KOPT-K1 (cell line): ENCODE data around the gene UBE2J2.

Source experiments
- H3K27ac ChIP-seq: fragments of 200-600 bp; sonication (generic); 2 replicates; pipeline ENCODE4 v1.5.1; 2016; ENCODE audit warnings: antibody characterized with exemption, mild to moderate bottlenecking, low read depth, low read length; ENCODE audit not compliant: poor library complexity, severe bottlenecking
- H3K36me3 ChIP-seq: fragments of 200-600 bp; sonication (generic); 2 replicates; pipeline ENCODE4 v1.5.1; 2017; ENCODE audit warnings: antibody characterized with exemption, mild to moderate bottlenecking, low read length, moderate library complexity; ENCODE audit not compliant: insufficient read depth
- H3K9me3 ChIP-seq: fragments of 200-600 bp; sonication (generic); 2 replicates; pipeline ENCODE4 v1.5.1; 2017; ENCODE audit warnings: antibody characterized with exemption, low read length, mild to moderate bottlenecking; ENCODE audit not compliant: insufficient read depth, poor library complexity, severe bottlenecking

Gene UBE2J2

GRCh38 chr1:1206966-1207531 is 66.6 kb downstream of the UBE2J2 start:
- Histone ChIP-seq H3K27ac (no peak overlapping the region), H3K9me3 (no peaks in the 10 kb centered on the region), H3K36me3 (no peaks in the 10 kb centered on the region)

DNA sequence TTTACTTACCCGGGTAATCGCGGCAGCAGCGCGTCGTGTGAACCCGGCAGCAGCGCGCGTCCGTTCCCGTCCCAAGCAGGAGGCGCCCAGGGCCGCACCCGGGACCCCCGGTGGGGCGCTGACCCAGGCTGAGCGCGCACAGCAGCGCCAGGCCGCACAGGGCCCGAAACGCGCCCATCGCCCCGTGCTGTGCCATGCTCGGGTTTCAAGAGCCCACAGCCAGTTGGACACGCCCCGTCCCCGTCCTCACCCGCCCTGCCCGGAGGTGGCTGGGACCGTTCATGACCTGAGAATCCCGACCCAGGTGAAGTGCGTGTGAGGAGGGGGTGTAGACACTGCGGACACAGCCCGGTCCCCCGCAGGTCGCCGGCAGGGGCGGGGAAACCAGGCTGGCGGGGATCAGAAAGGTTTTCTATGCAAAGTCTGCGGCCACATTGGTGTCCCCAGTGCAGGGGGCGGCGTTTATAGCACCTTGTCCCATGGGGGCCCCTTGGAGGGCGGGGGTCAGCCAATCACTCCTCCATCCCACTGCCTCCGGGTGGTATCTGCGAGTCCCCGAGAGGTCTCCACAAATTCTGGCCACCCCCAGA is 67.2 kb downstream of the UBE2J2 start, which contains the start of gene TNFRSF18:
TNFRSF18 (minus strand) TSS at position 217 of the 590 bp plus-strand sequence; CDS start at position 196, 21 bp downstream.
- Histone ChIP-seq H3K9me3 (no peaks in the 10 kb centered on the region), H3K36me3 (no peaks in the 10 kb centered on the region), H3K27ac (no peak within 1 kb of the TSS)

- Histone ChIP-seq H3K9me3 (no peaks in the 10 kb centered on the region), H3K27ac (no peak overlapping the region), H3K36me3 (no peaks in the 10 kb centered on the region)
These were observed 67.8 kb downstream of the UBE2J2 start for GRCh38 chr1:1205769-1206375.

DNA sequence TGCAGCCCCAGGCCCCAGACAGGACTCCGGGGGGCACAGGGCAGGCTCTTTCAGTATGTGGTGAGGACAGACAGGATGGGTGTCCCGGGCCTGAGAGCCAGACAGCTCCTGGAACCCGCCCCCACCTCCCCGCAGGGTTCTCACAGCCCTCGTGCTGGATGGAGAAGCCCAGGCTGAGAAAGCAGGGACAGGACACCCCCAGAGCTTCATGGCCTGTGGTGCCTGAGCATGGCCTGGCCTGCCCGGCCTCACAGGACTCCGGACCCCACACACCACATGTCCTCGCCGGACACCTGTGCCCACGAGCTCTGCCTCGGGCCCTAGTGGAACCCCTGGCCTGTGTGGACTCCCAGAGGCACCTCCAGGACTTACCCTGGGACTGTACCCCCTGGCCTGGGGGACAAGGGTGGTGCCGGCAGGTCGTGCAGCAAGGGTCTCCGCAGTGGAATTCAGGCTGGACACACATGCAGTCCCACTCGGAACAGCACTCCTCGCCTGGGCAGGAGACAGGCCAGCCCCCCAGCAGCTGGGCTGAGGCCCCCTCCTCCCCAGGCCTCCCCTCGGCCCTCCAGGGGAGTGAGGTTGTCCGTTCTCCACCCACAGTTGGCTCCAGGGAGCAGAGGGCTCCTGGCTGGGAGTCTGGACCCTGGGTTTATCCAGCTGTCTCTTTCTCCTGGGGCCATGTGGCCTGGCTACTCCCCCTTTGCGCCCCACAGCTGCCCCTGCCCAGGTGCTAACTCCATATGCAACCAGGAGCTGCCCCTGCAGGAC is 68.5 kb downstream of the UBE2J2 start:
- no peaks in the 10 kb centered on the region for H3K36me3 ChIP-seq
- no peak overlapping the region for H3K27ac ChIP-seq
- no peaks in the 10 kb centered on the region for H3K9me3 ChIP-seq

DNA sequence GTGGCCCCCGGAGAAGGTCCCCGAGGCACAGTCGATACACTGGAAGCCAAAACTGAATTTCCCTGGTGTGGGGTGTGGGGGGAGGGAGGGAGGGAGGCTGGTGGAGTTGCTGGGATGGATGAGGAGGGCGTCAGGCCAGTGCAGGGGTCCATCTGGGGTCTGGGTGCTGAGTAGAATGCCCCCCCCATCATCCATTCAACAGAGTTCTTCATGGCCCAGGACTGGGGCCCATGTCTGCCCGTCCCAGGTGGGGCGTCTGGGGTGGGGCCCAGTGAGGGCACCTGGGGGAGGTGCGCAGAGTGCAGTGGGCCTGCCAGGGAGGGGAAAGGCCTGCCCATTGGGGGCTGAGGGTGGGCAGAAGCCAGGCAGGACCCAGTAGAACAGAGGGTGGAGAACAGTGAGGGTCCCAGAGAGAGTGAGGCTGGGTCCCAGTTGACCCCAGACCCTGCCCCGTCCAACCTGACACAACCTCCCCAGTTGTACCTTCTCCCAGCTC is 69.2 kb downstream of the UBE2J2 start:
- H3K9me3 ChIP-seq: no peaks in the 10 kb centered on the region

More for the DNA sequence above, 69.2 kb downstream of the UBE2J2 start:
- H3K27ac ChIP-seq: no peak overlapping the region
- no peaks in the 10 kb centered on the region for H3K36me3 ChIP-seq
